Parathyroid adenoma (tissue), 2 donors: Measurements from ENCODE around the gene DIPK1B.
A peak's percentile ranks its signal among the peaks of the same experiment; 100 is the strongest.

Experiments
- H2AFZ ChIP-seq: fragments of 300-600 bp; sonication (generic); one replicate; pipeline ENCODE4 v1.7.0; 2017; ENCODE audit warnings: antibody characterized with exemption, mild to moderate bottlenecking
- H3K27ac ChIP-seq: fragments of 300-600 bp; sonication (generic); one replicate; pipeline ENCODE4 v1.7.0; 2017
- H3K27me3 ChIP-seq: fragments of 300-600 bp; sonication (generic); one replicate; pipeline ENCODE4 v1.7.0; 2017; ENCODE audit warnings: low read length; ENCODE audit not compliant: control insufficient read depth, insufficient read depth
- H3K36me3 ChIP-seq: fragments of 300-600 bp; sonication (generic); one replicate; pipeline ENCODE4 v1.7.0; 2017; ENCODE audit warnings: low read length; ENCODE audit not compliant: control insufficient read depth, insufficient read depth
- H3K4me1 ChIP-seq: fragments of 300-600 bp; sonication (generic); one replicate; pipeline ENCODE4 v1.7.0; 2017; ENCODE audit warnings: control low read depth
- H3K4me2 ChIP-seq: fragments of 300-600 bp; sonication (generic); one replicate; pipeline ENCODE4 v1.7.0; 2017; ENCODE audit warnings: low read length
- H3K4me3 ChIP-seq: fragments of 300-600 bp; sonication (generic); one replicate; pipeline ENCODE4 v1.7.0; 2017; ENCODE audit warnings: low read depth, low read length
- H3K79me2 ChIP-seq: fragments of 300-600 bp; sonication (generic); one replicate; pipeline ENCODE4 v1.7.0; 2017; ENCODE audit warnings: control low read depth
- H3K9ac ChIP-seq: fragments of 300-600 bp; sonication (generic); one replicate; pipeline ENCODE4 v1.7.0; 2017; ENCODE audit warnings: mild to moderate bottlenecking
- H3K9me3 ChIP-seq: fragments of 300-600 bp; sonication (generic); one replicate; pipeline ENCODE4 v1.7.0; 2017; ENCODE audit warnings: low read length; ENCODE audit not compliant: control insufficient read depth
- CTCF ChIP-seq: fragments of 300-600 bp; sonication (generic); IDR thresholded peaks from one replicate; pipeline ENCODE4 v1.7.0; 2017; ENCODE audit warnings: antibody characterized with exemption, mild to moderate bottlenecking
- donor health status: primary hyperparathyroidism.

The DIPK1B gene

GRCh38 chr9:136769710-136770191, 57.4 kb downstream of the DIPK1B start:
- Histone ChIP-seq H3K36me3 (no peaks in the 10 kb centered on the region), H3K79me2 (no peaks in the 10 kb centered on the region), H2AFZ (no peak overlapping the region), H3K4me2 (no peak overlapping the region), H3K4me3 (no peak overlapping the region), H3K4me1 (no peaks in the 10 kb centered on the region), H3K9me3 (no peaks in the 10 kb centered on the region), H3K27me3 (no peaks in the 10 kb centered on the region), H3K27ac (no peak overlapping the region), H3K9ac (no peak overlapping the region)
- TF ChIP-seq CTCF: peak; percentile 14

- no peak for TF ChIP-seq CTCF
- Histone ChIP-seq H2AFZ (no peak overlapping the region), H3K9ac (no peak overlapping the region), H3K9me3 (no peaks in the 10 kb centered on the region), H3K36me3 (no peaks in the 10 kb centered on the region), H3K4me1 (no peaks in the 10 kb centered on the region), H3K79me2 (no peaks in the 10 kb centered on the region), H3K4me3 (no peak overlapping the region), H3K4me2 (no peak overlapping the region), H3K27ac (no peak overlapping the region), H3K27me3 (no peaks in the 10 kb centered on the region)
Measured at GRCh38 chr9:136771907-136772415, 59.6 kb downstream of the DIPK1B start.

GRCh38 chr9:136773386-136774044, 61.1 kb downstream of the DIPK1B start:
- no peaks in the 10 kb centered on the region for H3K9me3 ChIP-seq
- no peak for TF ChIP-seq CTCF
- no peaks in the 10 kb centered on the region for H3K4me1 ChIP-seq
- H3K36me3 ChIP-seq: no peaks in the 10 kb centered on the region
- H3K4me2 ChIP-seq: no peak overlapping the region
- H3K27me3 ChIP-seq: no peaks in the 10 kb centered on the region
- no peak overlapping the region for H3K27ac ChIP-seq
- H3K9ac ChIP-seq: no peak overlapping the region
- no peak overlapping the region for H2AFZ ChIP-seq
- H3K4me3 ChIP-seq: no peak overlapping the region
- H3K79me2 ChIP-seq: no peaks in the 10 kb centered on the region
